Sciatic nerve (tissue), 2 donors: ENCODE measurements around the gene ARID3A. TPM values are rescaled to one million over a fixed set of nuclear protein-coding genes. Genes with fewer than 3 reads are reported as not detected.
A peak's percentile ranks its signal among the peaks of the same experiment; 100 is the strongest.
"Not testable (repeated sequence)": the region's sequence is repeated elsewhere in the genome, so short reads cannot be mapped to it uniquely, and the experiment has no call there.

Source experiments
- ATAC-seq: fragments of 200-7000 bp; cut with Tn5 transposase; one replicate; pipeline ENCODE4 v1.9.1; 2020; ENCODE audit warnings: mild to moderate bottlenecking, moderate library complexity
- DNase-seq: peaks from one replicate; pipeline ENCODE4 v3.0.0-alpha.2; 2020; ENCODE audit warnings: low spot score
- intact Hi-C: fragments of 100-400 bp; cut with DNase I; formaldehyde crosslinking; loops from one replicate; pipeline ENCODE4 v1.14.2; 2022
- total RNA-seq: library from RNA; stranded (reverse); fragmentation: NEBNext Ultra II Directional; extraction: Animal tissue kit (Norgen Biotek cat#: 25700); gene quantifications from one replicate; pipeline ENCODE4 v1.2.1, GENCODE V29; 2021
- donor health status: DM: no; HTN: no; CAD: no.
- donor health status: DM: no; HTN: no; CAD: no.

Gene ARID3A, protein sequence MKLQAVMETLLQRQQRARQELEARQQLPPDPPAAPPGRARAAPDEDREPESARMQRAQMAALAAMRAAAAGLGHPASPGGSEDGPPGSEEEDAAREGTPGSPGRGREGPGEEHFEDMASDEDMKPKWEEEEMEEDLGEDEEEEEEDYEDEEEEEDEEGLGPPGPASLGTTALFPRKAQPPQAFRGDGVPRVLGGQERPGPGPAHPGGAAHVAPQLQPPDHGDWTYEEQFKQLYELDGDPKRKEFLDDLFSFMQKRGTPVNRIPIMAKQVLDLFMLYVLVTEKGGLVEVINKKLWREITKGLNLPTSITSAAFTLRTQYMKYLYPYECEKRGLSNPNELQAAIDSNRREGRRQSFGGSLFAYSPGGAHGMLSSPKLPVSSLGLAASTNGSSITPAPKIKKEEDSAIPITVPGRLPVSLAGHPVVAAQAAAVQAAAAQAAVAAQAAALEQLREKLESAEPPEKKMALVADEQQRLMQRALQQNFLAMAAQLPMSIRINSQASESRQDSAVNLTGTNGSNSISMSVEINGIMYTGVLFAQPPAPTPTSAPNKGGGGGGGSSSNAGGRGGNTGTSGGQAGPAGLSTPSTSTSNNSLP
- total RNA-seq, result 13.6 TPM

DNA sequence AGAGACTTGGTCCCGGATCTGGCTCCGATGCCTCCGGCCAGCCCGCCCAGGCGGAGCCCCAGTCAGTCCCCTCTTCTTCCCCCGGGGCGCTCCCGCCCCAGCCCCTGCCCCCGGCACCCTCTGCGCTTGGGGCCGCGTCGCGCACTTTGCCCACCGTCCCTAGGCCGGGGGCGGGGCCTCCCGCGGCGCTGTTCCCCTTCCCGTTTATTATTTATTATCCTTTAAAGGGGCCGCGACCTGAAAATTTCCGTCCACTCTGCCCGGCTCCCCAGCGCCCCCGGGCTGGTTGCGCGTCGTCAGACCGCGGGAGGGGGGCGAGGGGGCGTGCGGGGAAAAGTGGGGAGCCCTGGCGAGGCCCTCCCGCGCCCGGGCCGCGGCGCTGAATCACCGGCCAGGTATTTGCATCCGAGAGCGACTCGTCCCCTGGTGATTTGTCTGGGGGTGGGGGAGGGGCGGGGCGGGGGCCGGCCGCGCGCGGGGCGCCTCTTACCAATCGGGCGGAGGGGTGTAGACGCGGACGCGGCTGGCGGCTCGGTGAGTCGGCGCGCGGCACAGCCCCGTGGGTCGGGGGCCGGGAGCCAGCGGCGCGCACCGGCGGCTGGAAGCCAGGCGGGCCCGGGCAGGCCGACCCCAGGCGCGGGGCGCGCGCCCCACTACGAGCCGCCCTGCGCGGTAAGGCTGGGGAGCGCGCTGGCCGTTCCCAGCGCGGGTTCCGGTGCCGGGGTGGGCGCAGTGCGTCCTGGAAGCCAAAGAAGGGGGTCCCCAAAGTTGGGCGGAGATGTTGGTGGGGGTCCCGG, at the start of gene ARID3A:
ARID3A (plus strand) TSS at position 510 of the 797 bp plus-strand sequence. CDS start 3,494 bp downstream, outside the sequence.
- ATAC-seq (peak; percentile 72), DNase-seq (peak; percentile 88)
- intact Hi-C loops, result loop anchor here (2.0 kb wide), 1 partner anchor 57 kb away; no protein-coding TSS in a partner anchor

- ATAC-seq (no peak), DNase-seq (no peak)
- intact Hi-C loops, result no loop called here
Observed at GRCh38 chr19:876089-876488, 49.7 kb upstream of the ARID3A start.

- ATAC-seq, result no peak
- intact Hi-C loops, result no loop called here
- no peak for DNase-seq
Observed at GRCh38 chr19:876780-877314, 49.0 kb upstream of the ARID3A start.

DNA sequence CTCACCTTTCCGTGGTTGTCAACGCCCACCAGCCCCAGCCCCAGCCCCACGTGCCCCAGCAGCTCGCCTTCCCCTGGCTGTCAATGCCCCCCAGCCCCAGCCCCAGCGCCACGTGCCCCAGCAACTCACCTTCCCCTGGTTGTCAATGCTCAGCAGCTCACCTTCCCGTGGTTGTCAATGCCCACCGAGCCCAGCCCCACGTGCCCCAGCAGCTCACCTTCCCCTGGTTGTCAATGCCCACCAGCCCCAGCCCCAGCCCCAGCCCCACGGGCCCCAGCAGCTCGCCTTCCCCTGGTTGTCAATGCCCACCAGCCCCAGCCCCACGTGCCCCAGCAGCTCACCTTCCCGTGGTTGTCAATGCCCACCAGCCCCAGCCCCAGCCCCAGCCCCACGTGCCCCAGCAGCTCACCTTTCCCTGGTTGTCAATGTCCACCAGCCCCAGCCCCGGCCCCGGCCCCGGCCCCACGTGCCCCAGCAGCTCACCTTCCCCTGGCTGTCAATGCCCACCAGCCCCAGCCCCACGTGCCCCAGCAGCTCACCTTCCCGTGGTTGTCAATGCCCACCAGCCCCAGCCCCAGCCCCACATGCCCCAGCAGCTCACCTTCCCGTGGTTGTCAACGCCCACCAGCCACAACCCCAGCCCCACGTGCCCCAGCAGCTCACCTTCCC, 47.7 kb upstream of the ARID3A start:
- ATAC-seq, intact Hi-C loops, DNase-seq: not testable (repeated sequence)

DNA sequence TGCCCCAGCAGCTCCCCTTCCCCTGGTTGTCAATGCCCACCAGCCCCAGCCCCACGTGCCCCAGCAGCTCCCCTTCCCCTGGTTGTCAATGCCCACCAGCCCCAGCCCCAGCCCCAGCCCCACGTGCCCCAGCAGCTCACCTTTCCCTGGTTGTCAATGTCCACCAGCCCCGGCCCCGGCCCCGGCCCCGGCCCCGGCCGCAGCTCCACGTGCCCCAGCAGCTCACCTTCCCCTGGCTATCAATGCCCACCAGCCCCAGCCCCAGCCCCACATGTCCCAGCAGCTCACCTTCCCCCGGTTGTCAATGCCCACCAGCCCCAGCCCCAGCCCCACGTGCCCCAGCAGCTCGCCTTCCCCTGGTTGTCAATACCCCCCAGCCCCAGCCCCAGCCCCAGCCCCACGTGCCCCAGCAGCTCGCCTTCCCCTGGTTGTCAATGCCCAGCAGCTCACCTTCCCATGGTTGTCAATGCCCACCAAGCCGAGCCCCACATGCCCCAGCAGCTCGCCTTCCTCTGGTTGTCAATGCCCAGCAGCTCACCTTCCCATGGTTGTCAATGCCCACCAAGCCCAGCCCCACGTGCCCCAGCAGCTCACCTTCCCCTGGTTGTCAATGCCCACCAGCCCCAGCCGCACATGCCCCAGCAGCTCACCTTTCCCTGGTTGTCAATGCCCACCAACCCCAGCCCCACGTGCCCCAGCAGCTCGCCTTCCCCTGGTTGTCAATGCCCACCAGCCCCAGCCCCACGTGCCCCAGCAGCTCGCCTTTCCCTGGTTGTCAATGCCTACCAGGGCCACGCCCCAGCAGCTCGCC, 46.9 kb upstream of the ARID3A start:
- DNase-seq, ATAC-seq, intact Hi-C loops: not testable (repeated sequence)

GRCh38 chr19:879711-880438, 46.0 kb upstream of the ARID3A start:
- ATAC-seq, result no peak
- intact Hi-C loops, result no loop called here
- DNase-seq, result no peak

- intact Hi-C loops, result no loop called here
Observed at GRCh38 chr19:881385-882071, 44.3 kb upstream of the ARID3A start.

DNA sequence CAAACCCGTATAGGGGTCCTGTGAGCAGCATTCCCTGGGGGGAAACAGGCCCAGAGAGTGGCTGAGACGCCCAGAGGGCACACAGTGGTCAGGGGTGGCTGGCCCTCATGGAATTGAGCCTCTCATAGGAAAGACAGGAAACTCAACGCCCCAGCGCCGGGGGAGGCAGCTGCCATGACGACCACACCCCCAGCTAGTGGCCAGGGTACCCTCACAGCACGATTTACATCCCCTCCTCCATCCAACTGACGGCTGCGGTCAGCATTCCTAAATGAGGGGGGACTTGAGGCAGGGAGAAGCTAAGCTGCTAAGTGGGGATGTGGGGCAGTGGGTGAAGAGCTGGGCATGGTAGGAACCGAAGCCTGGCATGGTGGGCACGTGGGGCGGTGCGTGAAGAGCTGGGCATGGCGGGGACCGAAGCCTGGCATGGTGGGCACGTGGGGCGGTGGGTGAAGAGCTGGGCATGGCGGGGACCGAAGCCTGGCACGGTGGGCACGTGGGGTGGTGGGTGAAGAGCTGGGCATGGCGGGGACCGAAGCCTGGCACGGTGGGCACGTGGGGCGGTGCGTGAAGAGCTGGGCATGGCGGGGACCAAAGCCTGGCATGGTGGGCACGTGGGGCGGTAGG, 42.9 kb upstream of the ARID3A start:
- ATAC-seq (no peak), DNase-seq (no peak)
- intact Hi-C loops, result no loop called here

More at GRCh38 chr19:881385-882071, 44.3 kb upstream of the ARID3A start:
- ATAC-seq (peak; percentile 9), DNase-seq (no peak)

DNA sequence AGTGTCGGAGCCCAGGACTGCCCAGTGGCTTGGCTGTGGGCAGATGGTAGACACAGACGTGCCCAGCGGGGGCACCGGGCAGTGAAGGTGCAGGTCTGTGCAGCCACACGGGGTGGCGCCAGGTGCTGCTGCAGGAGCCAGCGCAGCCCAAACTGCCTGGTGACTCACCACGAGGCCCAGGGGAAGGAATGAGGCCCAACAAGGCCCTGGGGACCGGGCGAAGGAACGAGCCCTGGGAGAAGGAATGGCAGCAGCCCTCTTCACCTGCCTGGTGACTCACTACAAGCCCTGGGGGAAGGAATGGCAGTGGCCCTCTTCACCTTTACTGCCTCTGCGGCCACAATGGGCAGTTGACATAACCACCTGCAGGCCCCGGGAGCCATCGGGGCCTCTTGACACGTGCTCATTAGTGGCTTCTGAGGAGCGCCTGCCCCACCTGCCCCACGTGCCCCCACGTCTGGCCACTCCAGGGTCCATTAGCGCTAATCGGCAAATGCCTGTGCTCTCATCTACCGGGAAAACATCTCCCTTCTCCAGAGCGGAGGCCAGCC, 42.1 kb upstream of the ARID3A start:
- intact Hi-C loops, result no loop called here
- DNase-seq (no peak), ATAC-seq (no peak)

DNA sequence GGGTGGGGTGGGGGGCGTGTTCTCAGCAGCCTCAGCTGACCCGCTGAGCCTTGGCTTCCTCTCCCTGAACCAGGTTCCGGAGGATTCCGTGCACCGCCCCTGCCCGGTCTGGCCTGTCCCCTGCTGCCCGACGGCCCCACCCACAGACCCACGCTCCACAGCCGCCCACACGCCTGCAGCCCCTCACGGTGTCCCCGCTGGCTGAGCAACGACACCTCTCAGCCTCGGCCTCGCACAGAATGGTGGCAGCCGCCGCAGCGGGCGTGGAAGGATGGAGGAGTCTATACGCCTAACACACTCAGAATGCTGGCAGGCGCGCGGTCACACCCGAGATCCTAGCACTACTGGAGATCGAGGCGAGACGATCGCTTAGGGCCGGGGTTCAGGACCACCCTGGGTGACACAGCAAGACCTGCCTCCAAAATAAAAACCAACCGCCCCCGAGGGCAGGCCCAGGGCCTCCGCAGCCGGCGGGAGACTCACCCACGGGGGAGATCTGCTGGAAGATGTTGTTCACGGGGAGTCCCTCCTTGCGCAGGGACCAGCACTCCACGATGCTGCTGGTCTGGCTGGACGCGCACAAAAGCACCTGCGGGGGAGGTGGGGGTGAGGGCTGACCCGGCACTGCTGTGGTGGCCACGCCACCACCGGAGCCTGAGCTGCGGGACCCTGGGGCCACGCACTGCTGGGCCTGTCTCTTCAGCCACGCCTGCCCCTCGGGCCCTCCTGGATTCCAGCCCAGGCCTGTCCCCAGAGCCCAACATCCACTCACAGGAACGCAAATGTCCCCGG, 41.2 kb upstream of the ARID3A start:
- no peak for ATAC-seq
- DNase-seq, result no peak
- intact Hi-C loops, result no loop called here

DNA sequence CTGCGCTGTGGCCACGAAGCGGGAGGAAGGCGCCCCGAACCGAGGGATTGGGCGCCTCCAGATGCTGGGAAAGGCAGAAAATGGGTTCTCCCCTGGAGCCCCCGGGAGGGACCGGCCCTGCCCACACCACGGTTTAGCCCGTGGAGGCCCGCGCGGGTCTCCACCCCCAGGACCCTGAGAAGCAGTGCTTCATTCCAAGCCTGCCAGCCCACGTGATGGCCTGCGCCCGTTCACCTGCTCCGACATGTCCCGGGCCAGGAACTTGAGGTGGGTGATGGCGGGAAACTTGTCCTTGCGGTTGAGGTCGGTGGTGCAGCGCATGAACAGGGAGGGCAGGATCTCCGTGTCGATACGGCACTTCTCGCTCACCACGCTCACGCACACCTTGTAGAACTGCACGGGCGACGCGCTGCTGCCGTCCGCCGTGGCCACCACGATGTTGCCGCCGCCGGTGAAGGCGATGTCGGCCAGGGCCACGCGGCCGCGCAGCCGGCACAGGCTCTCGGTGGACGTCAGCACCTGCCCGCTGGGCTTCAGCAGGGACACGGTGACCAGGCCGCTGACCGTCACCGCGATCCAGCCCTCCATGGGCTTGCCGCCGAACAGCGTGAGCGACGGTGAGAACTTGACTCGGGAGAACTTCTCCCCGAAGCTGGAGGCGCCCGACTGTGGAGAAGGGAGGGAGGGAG, 40.2 kb upstream of the ARID3A start:
- ATAC-seq, result no peak

GRCh38 chr19:887072-887471, 38.8 kb upstream of the ARID3A start:
- ATAC-seq, result no peak
- intact Hi-C loops, result no loop called here
- DNase-seq, result no peak

More for the DNA sequence above, 40.2 kb upstream of the ARID3A start:
- no peak for DNase-seq
- intact Hi-C loops, result no loop called here

- no peak for DNase-seq
- intact Hi-C loops, result no loop called here
- no peak for ATAC-seq
Observed at GRCh38 chr19:887599-887998, 38.2 kb upstream of the ARID3A start.

DNA sequence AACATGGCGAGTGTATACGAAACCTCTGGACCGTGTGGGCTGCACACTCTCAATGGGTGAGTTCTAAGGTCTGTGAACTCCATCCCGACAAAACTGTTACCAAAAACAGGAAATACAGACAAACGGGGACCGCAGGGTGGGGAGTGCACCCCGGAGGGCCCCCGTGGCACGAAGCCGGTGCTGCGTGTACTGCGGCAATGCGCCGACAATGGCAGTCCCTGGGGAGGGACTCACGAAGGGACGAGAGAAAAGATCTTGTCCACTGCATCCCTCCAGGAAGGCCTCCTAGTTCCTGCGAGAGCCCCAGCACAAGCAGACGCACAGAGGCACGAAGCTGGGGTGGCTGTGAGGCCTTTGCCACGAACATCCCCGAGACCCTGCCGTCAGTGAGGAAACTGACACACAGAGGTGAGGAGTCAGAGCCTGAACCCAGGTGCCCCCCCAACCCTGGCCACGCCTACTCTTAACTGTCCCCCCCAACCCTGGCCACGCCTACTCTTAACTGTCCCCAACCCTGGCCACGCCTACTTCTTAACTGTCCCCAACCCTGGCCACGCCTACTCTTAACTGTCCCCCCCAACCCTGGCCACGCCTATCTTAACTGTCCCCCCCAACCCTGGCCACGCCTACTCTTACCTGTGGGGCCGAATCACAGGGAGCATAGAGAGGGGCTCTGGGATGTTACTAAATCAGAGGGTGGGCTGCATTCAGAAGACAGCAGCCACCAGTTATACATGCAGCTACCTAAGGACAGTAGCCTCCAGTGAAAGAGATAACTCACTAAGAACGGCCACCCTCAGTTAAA, 37.1 kb upstream of the ARID3A start:
- intact Hi-C loops, result no loop called here
- no peak for ATAC-seq
- no peak for DNase-seq
